CD8-positive, alpha-beta memory T cell (primary cell): ENCODE data around the gene TUFT1. TPM values are rescaled to one million over a fixed set of nuclear protein-coding genes. Genes with fewer than 3 reads are reported as not detected.
A peak's percentile ranks its signal among the peaks of the same experiment; 100 is the strongest.

ENCODE experiments used
- CTCF ChIA-PET: fragments of 350-600 bp; sonication (Branson Sonifier 250); formaldehyde crosslinking; loops from one replicate; lab custom pipeline; 2021; ENCODE audit warnings: antibody characterized with exemption; lab: Charles Lee
- POLR2A ChIA-PET: fragments of 350-600 bp; sonication (Branson Sonifier 250); formaldehyde crosslinking; loops from one replicate; lab custom pipeline; 2021; ENCODE audit warnings: antibody characterized with exemption; lab: Charles Lee
- DNase-seq, 5 donors: peaks; one replicate each; pipeline versions ENCODE4 v3.0.0 to v3.0.0-alpha.2; 2020 to 2022; ENCODE audit warnings: mixed read lengths in 1 of 5
- H3K27ac ChIP-seq: one replicate; pipeline ENCODE4 v1.7.0; 2013; ENCODE audit warnings: low read depth, mild to moderate bottlenecking, low read length, moderate library complexity
- H3K27me3 ChIP-seq: 2 replicates; pipeline ENCODE4 v1.7.0; 2013; ENCODE audit warnings: low read length, mild to moderate bottlenecking; ENCODE audit not compliant: insufficient read depth, poor library complexity, severe bottlenecking
- H3K36me3 ChIP-seq: 2 replicates; pipeline ENCODE4 v1.7.0; 2013; ENCODE audit warnings: mild to moderate bottlenecking, low read length, moderate library complexity; ENCODE audit not compliant: insufficient read depth
- H3K4me1 ChIP-seq: 2 replicates; pipeline ENCODE4 v1.7.0; 2013; ENCODE audit warnings: mild to moderate bottlenecking, low read length, moderate library complexity; ENCODE audit not compliant: insufficient read depth
- H3K4me3 ChIP-seq: 2 replicates; pipeline ENCODE4 v1.7.0; 2013; ENCODE audit warnings: mild to moderate bottlenecking, low read length
- H3K9me3 ChIP-seq: 2 replicates; pipeline ENCODE4 v1.7.0; 2013; ENCODE audit warnings: mild to moderate bottlenecking, low read length
- H3K27ac Mint-ChIP-seq, 8 donors: one replicate each; pipeline ENCODE4 v1.8.0; 2020 to 2021; ENCODE audit warnings: mixed read lengths in 8 of 8, mild to moderate bottlenecking in 6 of 8, inconsistent platforms in 3 of 8, moderate library complexity in 3 of 8
- H3K27me3 Mint-ChIP-seq, 2 donors: one replicate each; pipeline ENCODE4 v1.8.0; 2020 to 2021; ENCODE audit warnings: mixed read lengths in 2 of 2, mild to moderate bottlenecking in 1 of 2, moderate library complexity in 1 of 2
- H3K36me3 Mint-ChIP-seq, 3 donors: one replicate each; pipeline ENCODE4 v1.8.0; 2020 to 2021; ENCODE audit warnings: mixed read lengths in 3 of 3, inconsistent platforms in 1 of 3, mild to moderate bottlenecking in 1 of 3
- H3K4me1 Mint-ChIP-seq, 3 donors: one replicate each; pipeline ENCODE4 v1.8.0; 2020 to 2021; ENCODE audit warnings: mixed read lengths in 3 of 3, inconsistent platforms in 1 of 3, mild to moderate bottlenecking in 1 of 3
- H3K4me3 Mint-ChIP-seq, 7 donors: one replicate each; pipeline ENCODE4 v1.8.0; 2020 to 2021; ENCODE audit warnings: mixed read lengths in 7 of 7, mild to moderate bottlenecking in 6 of 7, moderate library complexity in 4 of 7, inconsistent platforms in 2 of 7
- H3K9me3 Mint-ChIP-seq, 5 donors: one replicate each; pipeline ENCODE4 v1.8.0; 2020 to 2022; ENCODE audit warnings: mixed read lengths in 5 of 5, mild to moderate bottlenecking in 3 of 5, moderate library complexity in 2 of 5, inconsistent platforms in 1 of 5
- polyA plus RNA-seq: library from polyadenylated mRNA; unstranded; fragments of 300-500 nt; fragmentation: Illumina TruSeq; gene quantifications from one replicate; pipeline ENCODE4 v1.2.3, GENCODE V29; 2021
- total RNA-seq, 2 experiments: library from RNA; stranded (reverse); gene quantifications; one replicate each; pipeline ENCODE4 v1.2.3, GENCODE V29; 2021

TUFT1 gene
- total and polyA plus RNA-seq, 3 experiments from 2014 or later: 1.8 to 2.3 (median 2.0) TPM

DNA sequence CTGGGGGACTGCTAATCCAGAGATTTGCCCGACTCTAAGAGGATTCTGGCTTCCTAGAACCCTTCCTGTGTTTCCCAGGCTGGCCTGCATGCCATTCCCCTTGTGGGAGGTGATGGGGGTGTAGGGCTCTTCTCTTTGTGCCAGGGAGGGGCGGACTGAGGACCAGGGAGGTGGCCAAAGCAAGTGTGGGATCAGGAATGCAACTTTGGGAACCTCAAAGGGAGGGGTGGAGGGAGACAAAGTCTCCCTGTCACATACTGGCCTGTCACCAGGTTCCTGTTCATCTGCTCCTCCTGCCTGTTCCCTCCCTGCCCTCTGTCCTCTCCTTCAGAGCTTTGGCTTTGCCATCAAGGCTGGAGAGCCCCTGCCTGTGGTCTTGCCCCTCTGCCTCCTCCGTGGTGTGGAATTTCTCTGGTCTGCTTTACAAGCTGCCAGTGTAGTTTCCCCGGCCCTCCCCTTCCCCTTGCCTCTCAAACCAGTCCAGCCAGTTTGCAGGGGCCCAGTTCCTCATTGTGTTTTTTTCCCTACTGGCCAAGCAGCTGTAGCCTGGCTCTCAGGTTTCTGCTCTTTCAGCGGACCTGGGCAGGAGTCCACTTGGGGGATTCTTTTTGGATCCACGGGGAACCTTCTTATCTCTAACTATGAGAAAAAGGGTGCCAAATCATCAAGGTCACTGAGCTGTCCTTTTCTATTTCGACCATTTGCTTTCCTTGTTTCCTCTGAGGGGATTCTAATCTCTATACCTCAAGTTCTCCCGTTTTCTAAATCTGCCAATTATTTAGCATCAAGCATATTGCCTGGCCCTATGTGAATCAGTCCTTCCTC lies 27.1 kb upstream of the TUFT1 start:
- peaks cover 6% of the 10 kb centered on the region for H3K27me3 ChIP-seq
- no peaks in the 10 kb centered on the region for H3K36me3 ChIP-seq
- no peaks in the 10 kb centered on the region for H3K9me3 Mint-ChIP-seq
- H3K4me3 Mint-ChIP-seq: peak overlapping the region in 6 of 7 donors; percentile 4 to 87 (median 31)
- peak overlapping the region in 2 of 8 donors; percentile 33 to 71 for H3K27ac Mint-ChIP-seq
- CTCF ChIA-PET: interaction anchor here (1.2 kb wide), 1 partner anchor 81 kb away, joined by 3 read pairs; no protein-coding TSS in a partner anchor
- no peak overlapping the region for H3K4me3 ChIP-seq
- peaks cover 0 to 3% (median 0%) of the 10 kb centered on the region in 3 donors for H3K36me3 Mint-ChIP-seq
- H3K4me1 Mint-ChIP-seq: peaks cover 14 to 32% (median 16%) of the 10 kb centered on the region in 3 donors
- H3K27me3 Mint-ChIP-seq: peaks cover 0 to 5% of the 10 kb centered on the region in 2 donors
- H3K9me3 ChIP-seq: no peaks in the 10 kb centered on the region
- peaks cover 21% of the 10 kb centered on the region for H3K4me1 ChIP-seq
- no peak overlapping the region for H3K27ac ChIP-seq
- no peak for DNase-seq
- POLR2A ChIA-PET: no interaction called here

DNA sequence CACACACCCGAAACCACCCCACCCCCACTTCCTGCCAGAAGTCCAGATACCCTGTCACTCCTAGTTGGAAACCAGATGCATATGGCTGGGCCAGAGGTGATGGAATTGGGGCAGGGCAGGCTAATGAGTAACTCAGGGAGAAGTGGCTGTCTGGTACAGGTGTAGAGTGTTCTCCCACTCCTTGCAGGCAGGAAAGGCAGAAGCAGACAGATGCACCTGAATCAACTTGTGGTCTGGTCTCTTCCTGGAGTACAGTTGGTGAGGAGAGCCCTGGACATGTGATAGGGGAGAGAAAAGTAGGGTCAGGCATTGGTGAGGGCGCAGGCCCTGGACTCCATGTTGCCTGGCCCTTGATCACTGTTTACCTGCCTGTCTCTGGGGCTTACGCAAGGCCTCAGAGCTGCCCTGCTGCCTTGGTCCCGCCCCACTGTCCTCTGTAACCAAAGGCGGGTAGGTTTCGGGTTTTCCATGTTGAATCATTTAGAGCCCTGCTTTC lies 26.4 kb upstream of the TUFT1 start:
- Mint-ChIP-seq H3K27ac (peak overlapping the region in 2 of 8 donors; percentile 29 to 71), H3K27me3 (peaks cover 0 to 5% of the 10 kb centered on the region in 2 donors), H3K36me3 (peaks cover 0 to 3% (median 0%) of the 10 kb centered on the region in 3 donors), H3K4me3 (peak overlapping the region in 6 of 7 donors; percentile 4 to 87 (median 21)), H3K4me1 (peaks cover 14 to 32% (median 16%) of the 10 kb centered on the region in 3 donors), H3K9me3 (no peaks in the 10 kb centered on the region)
- DNase-seq: no peak
- Histone ChIP-seq H3K27me3 (peaks cover 6% of the 10 kb centered on the region), H3K27ac (no peak overlapping the region), H3K4me3 (no peak overlapping the region), H3K4me1 (peaks cover 21% of the 10 kb centered on the region), H3K36me3 (no peaks in the 10 kb centered on the region), H3K9me3 (no peaks in the 10 kb centered on the region)
- POLR2A ChIA-PET: no interaction called here
- CTCF ChIA-PET: interaction anchor here (1.2 kb wide), 1 partner anchor 80 kb away, joined by 3 read pairs; no protein-coding TSS in a partner anchor

DNA sequence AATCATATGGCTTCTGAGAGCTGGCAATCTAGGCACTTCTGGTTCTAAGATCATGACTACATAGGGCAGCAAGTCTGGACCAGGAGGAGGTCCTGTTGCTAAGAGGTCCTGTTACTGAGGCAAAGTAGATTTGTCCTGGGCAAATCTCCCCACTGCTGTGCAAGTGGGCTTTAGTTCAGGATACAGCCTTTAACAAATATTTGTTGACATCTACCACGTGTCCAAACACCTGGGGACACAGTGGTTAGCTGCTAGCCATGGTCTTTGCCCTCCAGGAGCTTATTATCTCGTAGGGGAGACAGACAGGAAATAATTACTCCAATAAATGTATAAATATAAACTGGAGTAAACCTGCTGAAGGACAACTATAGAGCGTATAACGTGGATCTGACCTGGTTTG lies 25.7 kb upstream of the TUFT1 start:
- Mint-ChIP-seq H3K9me3 (no peaks in the 10 kb centered on the region), H3K4me1 (peaks cover 14 to 32% (median 16%) of the 10 kb centered on the region in 3 donors), H3K36me3 (peaks cover 0 to 3% (median 0%) of the 10 kb centered on the region in 3 donors), H3K27me3 (peaks cover 0 to 5% of the 10 kb centered on the region in 2 donors), H3K4me3 (peak overlapping the region in 2 of 7 donors; percentile 16 to 58), H3K27ac (no peak overlapping the region)
- Histone ChIP-seq H3K4me3 (no peak overlapping the region), H3K4me1 (peaks cover 21% of the 10 kb centered on the region), H3K36me3 (no peaks in the 10 kb centered on the region), H3K9me3 (no peaks in the 10 kb centered on the region), H3K27ac (no peak overlapping the region), H3K27me3 (peaks cover 6% of the 10 kb centered on the region)
- ChIA-PET POLR2A (interaction anchor here (0.7 kb wide), 1 partner anchor 497 kb away, joined by 6 read pairs; no protein-coding TSS in a partner anchor), CTCF (no interaction called here)
- no peak for DNase-seq

DNA sequence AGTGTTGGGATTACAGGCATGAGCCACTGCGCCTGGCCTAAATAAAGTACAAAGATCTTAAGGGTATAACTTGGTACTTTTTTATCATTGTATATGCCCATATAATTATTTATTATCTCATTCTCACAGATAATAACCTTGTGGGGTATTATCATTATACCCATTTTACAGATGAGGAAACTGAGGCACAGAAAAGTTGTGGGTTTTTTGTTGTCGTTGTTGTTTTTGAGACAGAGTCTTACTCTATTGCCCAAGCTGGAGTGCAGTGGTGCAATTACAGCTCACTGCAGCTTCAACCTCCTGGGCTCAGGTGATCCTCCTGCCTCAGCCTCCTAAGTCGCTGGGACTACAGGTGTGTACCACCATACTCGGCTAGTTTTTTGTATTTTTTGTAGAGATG lies 24.8 kb upstream of the TUFT1 start:
- Histone ChIP-seq H3K36me3 (no peaks in the 10 kb centered on the region), H3K9me3 (no peaks in the 10 kb centered on the region), H3K27me3 (peaks cover 6% of the 10 kb centered on the region), H3K27ac (no peak overlapping the region), H3K4me3 (no peak overlapping the region), H3K4me1 (peaks cover 21% of the 10 kb centered on the region)
- peak overlapping the region in 1 of 8 donors; percentile 29 for H3K27ac Mint-ChIP-seq
- peaks cover 0 to 3% (median 0%) of the 10 kb centered on the region in 3 donors for H3K36me3 Mint-ChIP-seq
- DNase-seq: no peak
- no peaks in the 10 kb centered on the region for H3K9me3 Mint-ChIP-seq
- peak overlapping the region in 1 of 7 donors; percentile 45 for H3K4me3 Mint-ChIP-seq
- ChIA-PET CTCF (no interaction called here), POLR2A (no interaction called here)
- H3K27me3 Mint-ChIP-seq: peaks cover 0 to 6% of the 10 kb centered on the region in 2 donors
- H3K4me1 Mint-ChIP-seq: peaks cover 14 to 32% (median 14%) of the 10 kb centered on the region in 3 donors

DNA sequence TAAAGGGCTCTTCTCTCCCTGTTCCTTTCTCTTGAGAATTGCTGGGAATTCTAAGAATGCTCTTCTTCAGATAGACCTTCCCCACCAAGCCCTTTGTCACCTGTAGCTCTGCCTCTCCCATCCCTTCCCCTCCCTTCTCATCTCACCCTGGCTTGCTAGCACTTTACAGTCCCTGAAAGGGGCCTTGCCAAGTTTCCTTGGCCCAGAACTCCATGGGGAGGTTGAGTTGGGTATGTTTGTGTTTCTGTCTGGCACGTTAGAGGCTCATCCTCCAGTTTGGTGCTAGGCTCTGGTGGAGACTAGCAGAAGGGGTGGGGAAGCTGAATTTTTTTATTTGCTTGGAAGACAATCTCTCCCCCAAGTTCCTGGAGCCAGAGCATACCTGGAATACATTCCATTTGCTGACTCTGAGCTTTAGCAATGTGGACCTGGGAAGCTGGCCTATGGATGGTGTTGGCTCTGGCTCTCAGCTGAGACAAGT lies 24.0 kb upstream of the TUFT1 start:
- Mint-ChIP-seq H3K27ac (no peak overlapping the region), H3K9me3 (no peaks in the 10 kb centered on the region), H3K36me3 (no peaks in the 10 kb centered on the region), H3K4me3 (no peak overlapping the region), H3K4me1 (peaks cover 9 to 26% (median 9%) of the 10 kb centered on the region in 3 donors), H3K27me3 (peaks cover 0 to 3% of the 10 kb centered on the region in 2 donors)
- no peaks in the 10 kb centered on the region for H3K9me3 ChIP-seq
- DNase-seq: no peak
- POLR2A ChIA-PET: no interaction called here
- H3K4me1 ChIP-seq: peaks cover 21% of the 10 kb centered on the region
- H3K27me3 ChIP-seq: peaks cover 6% of the 10 kb centered on the region
- CTCF ChIA-PET: no interaction called here
- no peaks in the 10 kb centered on the region for H3K36me3 ChIP-seq
- H3K27ac ChIP-seq: no peak overlapping the region
- H3K4me3 ChIP-seq: no peak overlapping the region

DNA sequence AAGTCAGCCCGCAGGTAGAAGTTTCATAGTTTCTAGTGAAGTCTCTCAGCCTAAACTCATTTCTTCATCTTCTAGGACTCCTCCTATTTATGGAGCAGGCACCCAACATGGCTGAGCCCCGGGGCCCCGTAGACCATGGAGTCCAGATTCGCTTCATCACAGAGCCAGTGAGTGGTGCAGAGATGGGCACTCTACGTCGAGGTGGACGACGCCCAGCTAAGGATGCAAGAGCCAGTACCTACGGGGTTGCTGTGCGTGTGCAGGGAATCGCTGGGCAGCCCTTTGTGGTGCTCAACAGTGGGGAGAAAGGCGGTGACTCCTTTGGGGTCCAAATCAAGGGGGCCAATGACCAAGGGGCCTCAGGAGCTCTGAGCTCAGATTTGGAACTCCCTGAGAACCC lies 21.7 kb upstream of the TUFT1 start:
- H3K27me3 ChIP-seq: peaks cover 6% of the 10 kb centered on the region
- Mint-ChIP-seq H3K27ac (no peak overlapping the region), H3K4me3 (no peak overlapping the region), H3K27me3 (peaks cover 0 to 5% of the 10 kb centered on the region in 2 donors), H3K36me3 (no peaks in the 10 kb centered on the region), H3K4me1 (peaks cover 3 to 8% (median 5%) of the 10 kb centered on the region in 3 donors), H3K9me3 (no peaks in the 10 kb centered on the region)
- no peaks in the 10 kb centered on the region for H3K9me3 ChIP-seq
- no peak overlapping the region for H3K27ac ChIP-seq
- CTCF ChIA-PET: no interaction called here
- no peak for DNase-seq
- H3K36me3 ChIP-seq: no peaks in the 10 kb centered on the region
- H3K4me1 ChIP-seq: peaks cover 4% of the 10 kb centered on the region
- POLR2A ChIA-PET: no interaction called here
- no peak overlapping the region for H3K4me3 ChIP-seq

DNA sequence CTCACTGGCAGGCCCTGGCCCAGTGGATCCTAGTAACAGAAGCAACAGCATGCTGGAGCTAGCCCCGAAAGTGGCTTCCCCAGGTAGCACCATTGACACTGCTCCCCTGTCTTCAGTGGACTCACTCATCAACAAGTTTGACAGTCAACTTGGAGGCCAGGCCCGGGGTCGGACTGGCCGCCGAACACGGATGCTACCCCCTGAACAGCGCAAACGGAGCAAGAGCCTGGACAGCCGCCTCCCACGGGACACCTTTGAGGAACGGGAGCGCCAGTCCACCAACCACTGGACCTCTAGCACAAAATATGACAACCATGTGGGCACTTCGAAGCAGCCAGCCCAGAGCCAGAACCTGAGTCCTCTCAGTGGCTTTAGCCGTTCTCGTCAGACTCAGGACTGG lies 21.2 kb upstream of the TUFT1 start:
- H3K36me3 ChIP-seq: no peaks in the 10 kb centered on the region

DNA sequence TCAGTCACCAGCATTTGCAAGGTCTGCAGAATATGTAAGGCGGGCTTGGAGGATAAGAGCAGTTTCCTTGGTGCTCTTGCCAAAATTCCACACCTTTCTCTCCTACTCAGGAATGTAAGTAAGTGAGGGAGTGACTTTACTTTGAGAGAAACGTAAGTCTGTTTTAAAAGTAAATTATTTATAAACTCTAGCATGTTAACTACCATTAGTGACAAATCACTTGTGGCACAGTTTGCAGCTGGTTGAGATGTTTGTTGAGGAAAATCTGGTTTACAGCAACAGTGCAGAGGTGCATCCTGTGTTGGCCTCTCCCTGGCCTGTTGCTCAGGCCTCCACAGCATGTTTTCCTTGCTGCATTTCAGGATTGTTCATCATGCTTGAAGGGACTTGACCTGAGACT lies 20.4 kb upstream of the TUFT1 start:
- Histone ChIP-seq H3K9me3 (no peaks in the 10 kb centered on the region), H3K4me1 (no peaks in the 10 kb centered on the region), H3K4me3 (no peak overlapping the region), H3K27me3 (no peaks in the 10 kb centered on the region), H3K27ac (no peak overlapping the region), H3K36me3 (no peaks in the 10 kb centered on the region)
- CTCF ChIA-PET: no interaction called here
- Mint-ChIP-seq H3K9me3 (no peaks in the 10 kb centered on the region), H3K4me3 (peak overlapping the region in 1 of 7 donors; percentile 28), H3K27me3 (peaks cover 0 to 3% of the 10 kb centered on the region in 2 donors), H3K36me3 (no peaks in the 10 kb centered on the region), H3K4me1 (no peaks in the 10 kb centered on the region), H3K27ac (no peak overlapping the region)
- POLR2A ChIA-PET: no interaction called here
- DNase-seq: no peak

More for the DNA sequence above, 21.2 kb upstream of the TUFT1 start:
- CTCF ChIA-PET: no interaction called here
- DNase-seq: no peak
- Histone ChIP-seq H3K27me3 (peaks cover 6% of the 10 kb centered on the region), H3K4me1 (no peaks in the 10 kb centered on the region), H3K4me3 (no peak overlapping the region), H3K27ac (no peak overlapping the region), H3K9me3 (no peaks in the 10 kb centered on the region)
- Mint-ChIP-seq H3K4me3 (no peak overlapping the region), H3K4me1 (peaks cover 0 to 2% (median 0%) of the 10 kb centered on the region in 3 donors), H3K36me3 (no peaks in the 10 kb centered on the region), H3K27ac (no peak overlapping the region), H3K9me3 (no peaks in the 10 kb centered on the region), H3K27me3 (peaks cover 0 to 5% of the 10 kb centered on the region in 2 donors)
- POLR2A ChIA-PET: no interaction called here
